ENCODE data around the gene CNKSR3. TPM values are rescaled to one million over a fixed set of nuclear protein-coding genes. Genes with fewer than 3 reads are reported as not detected.

CNKSR3 gene
- total RNA-seq, 4 donors from 2014 or later = 10.4 to 23.9 (median 19.6) TPM

GRCh38 chr6:154412106-154412820 is 98.2 kb downstream of the CNKSR3 start:
- intact Hi-C loops (cut with DNase I) = loop anchor here (5.0 kb wide), 2 partner anchors 35 to 95 kb away; no protein-coding TSS in a partner anchor

GRCh38 chr6:154411076-154411475 is 99.4 kb downstream of the CNKSR3 start:
- TF ChIP-seq EP300 (IDR thresholded peaks at IDR 0.05) = no peak
- TF ChIP-seq POLR2A (IDR thresholded peaks at IDR 0.05; ENCODE audit: low read depth) = no peak
- no peak for TF ChIP-seq POLR2AphosphoS5 (IDR thresholded peaks at IDR 0.05)
- TF ChIP-seq CTCF (IDR thresholded peaks at IDR 0.05) = no peak
- 55% methylated on average over 5 of the region's 5 CpGs for WGBS
- H3K4me3 ChIP-seq = peak overlapping the region in 2 of 4 donors; percentile 10 to 18
- no peaks in the 10 kb centered on the region for H3K9me3 ChIP-seq
- peaks cover 29 to 48% (median 46%) of the 10 kb centered on the region in 4 donors for H3K4me1 ChIP-seq
- no peak for DNase-seq (ENCODE audit: extremely low spot score)
- H3K27me3 ChIP-seq = no peaks in the 10 kb centered on the region
- H3K36me3 ChIP-seq = peaks cover 0 to 36% (median 10%) of the 10 kb centered on the region in 4 donors
- intact Hi-C loops (cut with DNase I) = loop anchor here (5.0 kb wide), 2 partner anchors 36 to 96 kb away; no protein-coding TSS in a partner anchor
- H3K27ac ChIP-seq (replicated peaks in 1 of 4) = peak overlapping the region; percentile 84 to 89 (median 86)

More at GRCh38 chr6:154412106-154412820, 98.2 kb downstream of the CNKSR3 start:
- Histone ChIP-seq H3K4me1 (peaks cover 29 to 48% (median 46%) of the 10 kb centered on the region in 4 donors), H3K27me3 (no peaks in the 10 kb centered on the region), H3K27ac (replicated peaks in 1 of 4) (peak overlapping the region; percentile 84 to 89 (median 86)), H3K4me3 (no peak overlapping the region), H3K36me3 (peaks cover 0 to 33% (median 11%) of the 10 kb centered on the region in 4 donors), H3K9me3 (no peaks in the 10 kb centered on the region)
- WGBS = 45% methylated on average over 5 of the region's 5 CpGs
- no peak for DNase-seq (ENCODE audit: extremely low spot score)
- TF ChIP-seq CTCF (IDR thresholded peaks at IDR 0.05) = no peak
- no peak for TF ChIP-seq POLR2AphosphoS5 (IDR thresholded peaks at IDR 0.05)
- TF ChIP-seq POLR2A (IDR thresholded peaks at IDR 0.05; ENCODE audit: low read depth) = no peak
- no peak for TF ChIP-seq EP300 (IDR thresholded peaks at IDR 0.05)

GRCh38 chr6:154410619-154411072 is 99.8 kb downstream of the CNKSR3 start:
- DNase-seq (ENCODE audit: extremely low spot score) = no peak
- no peak for TF ChIP-seq POLR2A (IDR thresholded peaks at IDR 0.05; ENCODE audit: low read depth)
- TF ChIP-seq POLR2AphosphoS5 (IDR thresholded peaks at IDR 0.05) = peak; percentile 42 to 83
- TF ChIP-seq CTCF (IDR thresholded peaks at IDR 0.05) = no peak
- TF ChIP-seq EP300 (IDR thresholded peaks at IDR 0.05) = no peak
- WGBS = 15% methylated on average over 8 of the region's 8 CpGs

GRCh38 chr6:154408891-154409500 is 101.5 kb downstream of the CNKSR3 start:
- no peak for DNase-seq (ENCODE audit: extremely low spot score)
- TF ChIP-seq CTCF (IDR thresholded peaks at IDR 0.05) (peak; percentile 39 to 50 (median 46)), POLR2A (IDR thresholded peaks at IDR 0.05; ENCODE audit: low read depth) (no peak), EP300 (IDR thresholded peaks at IDR 0.05) (no peak), POLR2AphosphoS5 (IDR thresholded peaks at IDR 0.05) (no peak)
- Histone ChIP-seq H3K36me3 (peaks cover 0 to 27% (median 6%) of the 10 kb centered on the region in 4 donors), H3K9me3 (no peaks in the 10 kb centered on the region), H3K4me3 (no peak overlapping the region), H3K4me1 (peaks cover 33 to 64% (median 61%) of the 10 kb centered on the region in 4 donors), H3K27me3 (no peaks in the 10 kb centered on the region), H3K27ac (replicated peaks in 1 of 4) (peak overlapping the region; percentile 84 to 89 (median 86))
- intact Hi-C loops (cut with DNase I) = loop anchor here (10.0 kb wide), 1 partner anchor 254 kb away; no protein-coding TSS in a partner anchor
- 42% methylated on average over 4 of the region's 4 CpGs for WGBS

More at GRCh38 chr6:154410619-154411072, 99.8 kb downstream of the CNKSR3 start:
- H3K36me3 ChIP-seq = peaks cover 0 to 36% (median 10%) of the 10 kb centered on the region in 4 donors
- H3K4me1 ChIP-seq = peaks cover 29 to 48% (median 46%) of the 10 kb centered on the region in 4 donors
- peak overlapping the region; percentile 84 to 89 (median 86) for H3K27ac ChIP-seq (replicated peaks in 1 of 4)
- intact Hi-C loops (cut with DNase I) = loop anchor here (5.0 kb wide), 2 partner anchors 37 to 97 kb away; no protein-coding TSS in a partner anchor
- no peaks in the 10 kb centered on the region for H3K27me3 ChIP-seq
- peak overlapping the region in 2 of 4 donors; percentile 10 to 18 for H3K4me3 ChIP-seq
- H3K9me3 ChIP-seq = no peaks in the 10 kb centered on the region
